ENCODE data around the gene RPL4. TPM values are rescaled to one million over a fixed set of nuclear protein-coding genes. Genes with fewer than 3 reads are reported as not detected.

RPL4 gene
- total and polyA plus RNA-seq, 9 of the 15 experiments (the other 6 are each of a cell fraction or from before 2014, with no cell fraction given), result 2,055 to 7,760 (median 5,069) TPM

- TF ChIP-seq MYC (IDR thresholded peaks at IDR 0.05; ENCODE audit: low read depth, low read length) (peak; percentile 96), MYC (CRISPR knock-in tag; IDR thresholded peaks at IDR 0.05; ENCODE audit: borderline replicate concordance, low read depth) (peak; percentile 95), TCF7 (IDR thresholded peaks at IDR 0.05; ENCODE audit: borderline replicate concordance) (no peak), E2F8 (IDR thresholded peaks at IDR 0.05; ENCODE audit: low read depth, partially characterized antibody) (peak; percentile 90), TBL1XR1 (IDR thresholded peaks at IDR 0.05; ENCODE audit: low read length in 2 of 2) (no peak), ZBTB8A (IDR thresholded peaks at IDR 0.05; ENCODE audit: partially characterized antibody) (peak; percentile 60), ZNF263 (CRISPR knock-in tag; IDR thresholded peaks at IDR 0.05; ENCODE audit: borderline replicate concordance) (peak; percentile 13; the same call in 1 of the 2 replicates), ZSCAN29 (IDR thresholded peaks at IDR 0.05) (no peak), LCOR (CRISPR knock-in tag; IDR thresholded peaks at IDR 0.05) (no peak; the same call in 1 of the 2 replicates), BMI1 (IDR thresholded peaks at IDR 0.05; ENCODE audit: low read length) (no peak), NR2C1 (IDR thresholded peaks at IDR 0.05) (peak; percentile 94), NR2C1 (tag; IDR thresholded peaks at IDR 0.05) (peak; percentile 90), CBX2 (IDR thresholded peaks at IDR 0.05; ENCODE audit: insufficient read depth, low read length, poor library complexity, severe bottlenecking) (no peak), SAFB2 (IDR thresholded peaks at IDR 0.05; ENCODE audit: borderline replicate concordance, low read depth, low read length, severe bottlenecking) (no peak), DDX20 (tag; IDR thresholded peaks at IDR 0.05; ENCODE audit: low read depth) (0 out of 2 replicates have a peak, but pooled peaks have one; percentile 36), NFE2 (IDR thresholded peaks at IDR 0.05; ENCODE audit: low read depth) (no peak), KDM4B (IDR thresholded peaks at IDR 0.05; ENCODE audit: borderline replicate concordance in 2 of 2, low read depth in 1 of 2) (peak in 1 of 2 experiments; percentile 75; a peak in 1 of 4 replicates), CBX1 (IDR thresholded peaks at IDR 0.05; ENCODE audit: low read depth) (peak; percentile 73; the same call in 1 of the 2 replicates), ZNF174 (CRISPR knock-in tag; IDR thresholded peaks at IDR 0.05) (no peak), CAMTA2 (CRISPR knock-in tag; conservative IDR thresholded peaks at IDR 0.05) (no peak), MYNN (IDR thresholded peaks at IDR 0.05) (peak; percentile 78; the same call in 1 of the 2 replicates), MYNN (CRISPR knock-in tag; IDR thresholded peaks at IDR 0.05) (no peak), SMARCC2 (IDR thresholded peaks at IDR 0.05; ENCODE audit: low read depth) (no peak; the same call in 1 of the 2 replicates), SLC30A9 (CRISPR knock-in tag; IDR thresholded peaks at IDR 0.05) (no peak), GABPB1 (CRISPR knock-in tag; IDR thresholded peaks at IDR 0.05) (peak; percentile 94), ZZZ3 (IDR thresholded peaks at IDR 0.05) (0 out of 2 replicates have a peak, but pooled peaks have one; percentile 68), CREB1 (IDR thresholded peaks at IDR 0.05) (no peak; the same call in 1 of the 2 replicates), CREB1 (CRISPR knock-in tag; IDR thresholded peaks at IDR 0.05) (peak; percentile 70), ZBED1 (IDR thresholded peaks at IDR 0.05) (peak; percentile 31; the same call in 1 of the 2 replicates)
Measured at GRCh38 chr15:66504563-66505429, at the start of gene RPL4, which contains the start of gene ZWILCH (continued).
